ENCODE measurements around the gene LMTK2. TPM values are rescaled to one million over a fixed set of nuclear protein-coding genes. Genes with fewer than 3 reads are reported as not detected.

The LMTK2 gene
- total RNA-seq, 1 donor from 2014 or later, result 10.1 TPM

GRCh38 chr7:98234429-98235147, 127.9 kb downstream of the LMTK2 start:
- no peak for DNase-seq (ENCODE audit: low spot score)

- no peak for DNase-seq (ENCODE audit: low spot score)
These were observed 129.2 kb downstream of the LMTK2 start for GRCh38 chr7:98235901-98236300.

- no peak for DNase-seq (ENCODE audit: low spot score)
These were observed 129.9 kb downstream of the LMTK2 start for GRCh38 chr7:98236355-98237185.

DNA sequence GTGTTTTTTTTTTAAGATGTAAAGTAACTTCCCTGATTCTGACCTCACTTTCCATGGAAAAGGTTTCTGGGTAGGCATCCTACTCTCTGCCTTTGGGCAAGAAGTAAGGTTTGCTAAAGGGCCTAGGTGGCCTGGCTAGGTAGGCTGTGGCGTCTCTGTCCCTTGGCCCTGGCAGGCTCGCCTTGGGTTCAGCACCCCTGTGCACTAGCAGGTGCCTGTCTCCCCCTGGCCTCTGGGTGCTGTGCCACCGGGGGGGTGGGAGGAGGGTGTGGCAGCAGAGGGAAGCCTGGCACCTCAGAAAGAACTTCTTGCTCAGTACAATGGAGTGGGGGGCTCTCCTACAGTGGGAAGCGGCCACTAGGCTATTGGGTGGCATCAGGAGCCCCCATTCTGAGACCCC, 131.4 kb downstream of the LMTK2 start:
- no peak for DNase-seq (ENCODE audit: low spot score)

DNA sequence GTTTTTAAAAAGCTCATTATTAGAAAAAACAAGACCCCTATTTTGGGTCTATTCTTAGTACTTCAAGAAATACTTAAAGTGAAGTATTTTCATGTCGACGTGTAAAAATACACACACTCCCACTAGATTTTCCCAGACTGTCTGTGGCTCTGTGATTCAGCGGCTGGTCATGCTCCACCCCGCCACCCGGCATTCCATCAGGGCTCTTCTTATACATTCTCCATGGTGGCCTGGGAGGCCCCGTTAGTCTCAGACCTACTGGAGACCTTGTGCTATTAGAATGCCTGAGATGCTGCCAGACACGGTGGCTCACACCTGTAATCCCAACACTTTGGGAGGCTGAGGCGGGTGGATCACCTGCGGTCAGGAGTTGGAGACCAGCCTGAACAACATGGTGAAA, 132.3 kb downstream of the LMTK2 start:
- no peak for DNase-seq (ENCODE audit: low spot score)

DNA sequence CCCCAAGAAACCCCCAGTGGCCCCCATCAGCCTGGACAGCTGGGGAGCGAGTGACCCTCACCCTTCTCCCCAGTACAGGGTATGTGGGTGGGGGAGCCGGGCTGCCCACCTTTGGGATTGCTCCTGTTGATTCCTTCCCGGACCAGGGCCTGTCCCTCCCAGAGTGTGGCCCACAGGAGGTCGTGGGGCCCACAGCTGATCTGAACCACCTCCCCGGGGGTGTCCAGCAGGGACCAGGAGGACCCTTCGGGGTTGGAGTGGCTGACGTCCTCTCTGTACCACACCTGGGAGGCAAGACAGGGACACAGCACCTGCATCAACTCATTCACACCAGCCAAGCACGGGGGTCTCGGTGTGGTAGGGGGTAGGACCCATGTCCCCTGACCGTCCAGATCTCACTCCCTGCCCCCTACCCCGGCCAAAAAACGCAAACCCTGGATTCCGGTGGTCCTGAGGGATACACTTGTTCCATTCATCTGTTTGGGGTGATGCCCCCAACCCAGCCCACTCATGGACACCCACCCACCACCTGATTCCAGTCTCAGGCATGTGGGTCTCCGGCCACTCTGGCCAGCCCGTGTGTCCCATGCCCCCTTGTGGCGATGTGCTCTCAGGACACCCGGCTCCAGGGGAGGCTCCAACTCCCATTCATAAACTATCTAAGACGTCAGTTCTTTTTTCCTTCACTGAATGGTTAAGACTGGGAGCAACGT, 134.5 kb downstream of the LMTK2 start:
- no peak for DNase-seq (ENCODE audit: low spot score)

GRCh38 chr7:98241674-98242241, 135.1 kb downstream of the LMTK2 start:
- DNase-seq (ENCODE audit: low spot score), result no peak

DNA sequence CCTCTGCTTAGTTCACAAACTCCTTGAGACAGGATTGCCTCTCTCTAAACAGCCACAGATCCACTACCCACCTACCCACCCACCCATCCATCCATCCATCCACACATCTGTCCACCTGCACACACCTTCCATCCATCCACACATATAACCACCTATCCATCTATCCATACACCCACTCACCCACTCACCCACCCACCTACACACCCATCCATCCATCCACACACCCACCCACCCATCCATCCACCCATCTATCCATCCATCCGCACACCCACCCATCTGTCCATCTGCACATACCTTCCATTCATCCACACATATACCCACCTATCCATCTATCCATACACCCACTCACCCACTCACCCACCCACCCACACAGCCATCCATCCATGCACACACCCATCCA, 135.7 kb downstream of the LMTK2 start:
- DNase-seq (ENCODE audit: low spot score), result no peak

- no peak for DNase-seq (ENCODE audit: low spot score)
These were observed 136.3 kb downstream of the LMTK2 start for GRCh38 chr7:98242934-98243333.

- DNase-seq (ENCODE audit: low spot score), result no peak
These were observed 138.2 kb downstream of the LMTK2 start for GRCh38 chr7:98244871-98245270.

DNA sequence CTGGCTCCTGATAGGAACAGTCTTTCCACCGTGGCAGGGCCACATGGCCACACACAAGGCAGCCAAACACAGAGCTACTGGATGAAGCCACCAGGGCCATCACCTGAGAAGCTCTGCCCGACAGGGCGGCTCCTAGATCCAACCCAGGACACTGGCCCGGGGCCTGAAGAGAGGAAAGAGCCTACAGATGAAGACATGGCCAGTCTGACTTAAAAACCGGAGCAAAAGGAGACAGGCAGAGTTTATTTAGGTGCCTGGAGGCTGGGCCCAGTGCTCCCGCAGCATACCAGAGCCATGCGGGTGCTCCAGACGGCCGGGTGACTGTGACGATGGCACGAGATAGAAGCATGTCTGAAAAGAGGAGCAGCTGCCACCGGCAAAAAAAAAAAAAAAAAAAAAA, 141.5 kb downstream of the LMTK2 start:
- no peak for DNase-seq (ENCODE audit: low spot score)

- peak; percentile 7 for DNase-seq (ENCODE audit: low spot score)
These were observed 142.4 kb downstream of the LMTK2 start for GRCh38 chr7:98249106-98249505.

GRCh38 chr7:98250789-98251188, 144.1 kb downstream of the LMTK2 start:
- no peak for DNase-seq (ENCODE audit: low spot score)

DNA sequence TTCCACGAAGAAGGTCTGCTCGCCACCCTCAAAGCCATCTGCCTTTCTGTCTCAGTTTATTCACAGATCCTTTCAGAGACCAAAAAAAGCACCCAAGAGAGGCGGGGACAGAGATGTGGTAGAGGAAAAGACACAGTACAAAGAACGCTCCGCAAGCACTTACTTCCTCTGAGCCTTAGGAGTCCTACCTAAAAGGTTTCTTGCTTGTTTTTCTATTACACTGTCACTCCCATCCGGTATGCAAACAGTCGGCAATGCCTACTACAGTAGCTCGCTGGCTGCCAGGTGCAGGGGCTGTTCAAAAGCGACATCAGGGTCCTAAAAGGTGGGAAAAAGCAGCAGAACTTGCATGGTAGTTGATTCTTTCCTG, 144.6 kb downstream of the LMTK2 start:
- no peak for DNase-seq (ENCODE audit: low spot score)

DNA sequence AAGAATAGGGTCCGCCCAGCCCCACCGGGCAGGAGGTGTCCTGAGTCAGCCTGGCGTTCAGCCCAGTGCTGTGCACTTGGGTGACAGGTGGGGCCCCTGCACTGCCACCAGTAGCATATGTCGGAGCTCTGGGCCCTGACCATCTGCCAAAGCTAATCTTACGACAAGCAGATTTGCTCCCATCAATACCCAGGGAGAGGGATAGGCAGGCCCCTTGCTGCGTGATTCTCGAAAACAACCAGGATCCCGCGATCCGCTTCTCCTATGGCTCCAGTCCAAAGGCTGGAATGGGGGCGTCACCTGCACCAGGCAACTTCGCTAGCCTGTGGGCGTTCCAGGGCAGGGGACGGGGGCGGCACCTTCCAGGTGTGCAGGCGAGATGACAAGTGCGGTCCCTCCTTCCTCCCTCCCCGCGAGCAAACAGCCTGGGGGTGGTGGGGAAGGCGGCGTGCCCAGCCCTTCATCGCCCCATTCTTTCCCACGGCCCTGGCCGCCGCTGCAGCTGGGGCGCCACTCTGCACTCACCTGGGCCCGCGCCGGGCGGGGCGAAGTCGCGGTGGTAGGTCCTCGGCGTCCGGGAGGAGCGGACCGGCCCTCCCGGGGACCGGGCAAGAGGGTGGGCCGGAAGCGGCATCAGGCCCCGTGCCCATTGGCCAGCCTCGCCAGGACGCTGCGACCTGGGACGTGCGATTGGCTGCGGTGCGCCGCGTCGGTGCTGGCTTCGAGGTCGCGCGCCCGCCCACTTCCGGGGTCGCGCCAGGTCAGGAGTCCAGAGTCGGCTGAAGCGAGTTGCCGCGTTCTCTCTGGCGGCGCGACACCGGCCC, 145.2 kb downstream of the LMTK2 start, which contains the start of gene TECPR1:
TECPR1 (minus strand) TSS at position 632 of the 824 bp plus-strand sequence. CDS start 6,086 bp downstream, outside the sequence.
- DNase-seq (ENCODE audit: low spot score), result peak; percentile 93

- DNase-seq (ENCODE audit: low spot score), result no peak
These were observed 145.9 kb downstream of the LMTK2 start for GRCh38 chr7:98252425-98253054.

DNA sequence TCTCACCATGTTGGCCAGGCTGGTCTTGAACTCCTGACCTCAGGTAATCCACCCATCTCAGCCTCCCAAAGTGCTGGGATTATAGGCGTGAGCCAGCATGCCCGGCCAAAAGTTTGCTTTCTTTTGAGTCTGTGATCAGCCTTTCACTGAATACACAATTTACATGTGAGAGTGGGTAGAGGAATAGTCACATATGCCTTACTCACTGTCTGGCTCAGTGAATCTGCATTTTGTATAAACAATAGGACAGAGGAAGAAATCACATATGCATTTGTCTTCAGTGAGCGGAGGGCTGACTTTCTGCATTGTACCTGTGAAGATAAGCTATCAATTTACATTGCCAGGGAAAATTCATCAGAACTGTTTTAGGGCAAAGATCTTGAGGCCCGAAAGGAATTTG, 147.9 kb downstream of the LMTK2 start:
- no peak for DNase-seq (ENCODE audit: low spot score)

DNA sequence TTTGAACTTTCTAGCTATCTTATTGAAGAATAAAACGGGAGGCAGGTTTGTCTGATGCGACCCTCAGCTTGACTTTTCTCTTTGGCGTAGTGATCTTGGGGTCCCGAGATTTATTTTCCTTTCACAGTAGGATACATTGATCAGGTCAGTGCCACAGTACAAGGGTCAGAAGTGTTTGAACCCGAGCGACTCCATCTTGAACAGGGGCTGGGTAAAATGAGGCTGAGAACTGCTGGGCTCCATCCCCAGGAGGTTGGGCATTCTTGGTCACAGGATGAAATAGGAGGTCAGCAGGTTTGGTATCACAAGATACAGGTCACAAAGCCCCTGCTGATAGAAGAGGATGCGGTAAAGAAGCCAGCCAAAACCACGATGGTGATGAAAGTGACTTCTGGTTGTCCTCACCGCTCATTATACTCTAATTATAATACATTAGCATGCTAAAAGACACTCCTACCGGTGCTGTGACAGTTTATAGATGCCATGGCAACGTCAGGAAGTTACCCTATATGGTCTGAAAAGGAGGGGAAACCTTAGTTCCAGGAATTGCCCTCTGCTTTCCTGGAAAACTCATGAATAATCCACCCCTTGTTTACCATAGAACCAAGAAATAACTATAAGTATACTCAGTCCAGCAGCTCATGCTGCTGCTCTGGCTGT, 148.4 kb downstream of the LMTK2 start:
- no peak for DNase-seq (ENCODE audit: low spot score)

- no peak for DNase-seq (ENCODE audit: low spot score)
These were observed 149.8 kb downstream of the LMTK2 start for GRCh38 chr7:98256431-98256830.

GRCh38 chr7:98257701-98258100, 151.0 kb downstream of the LMTK2 start:
- no peak for DNase-seq (ENCODE audit: low spot score)

Measured in umbilical cord (tissue), 2 donors.